T-helper 2 cell treated with Interferon-gamma antibody and Interleukin-4, amounts not matched to agents 5 μg/mL and 100 μg/mL, for 36 hours (primary cell): ENCODE measurements around the gene SLC25A11.

Source experiments
- DNase-seq: peaks from one replicate; pipeline ENCODE4 v3.0.0; 2021; ENCODE audit warnings: low spot score
- H3K27ac Mint-ChIP-seq: one replicate; pipeline ENCODE4 v1.8.0; 2021; ENCODE audit warnings: mild to moderate bottlenecking, mixed read lengths
- H3K27me3 Mint-ChIP-seq: one replicate; pipeline ENCODE4 v1.8.0; 2021; ENCODE audit warnings: low read depth, mixed read lengths
- H3K36me3 Mint-ChIP-seq: one replicate; pipeline ENCODE4 v1.8.0; 2021; ENCODE audit warnings: low read depth, mixed read lengths
- H3K4me1 Mint-ChIP-seq: one replicate; pipeline ENCODE4 v1.8.0; 2021; ENCODE audit warnings: low read depth, mixed read lengths
- H3K4me3 Mint-ChIP-seq: one replicate; pipeline ENCODE4 v1.8.0; 2022; ENCODE audit warnings: mild to moderate bottlenecking, moderate library complexity, mixed read lengths
- H3K9me3 Mint-ChIP-seq: one replicate; pipeline ENCODE4 v1.8.0; 2021; ENCODE audit warnings: mixed read lengths

The SLC25A11 gene

DNA sequence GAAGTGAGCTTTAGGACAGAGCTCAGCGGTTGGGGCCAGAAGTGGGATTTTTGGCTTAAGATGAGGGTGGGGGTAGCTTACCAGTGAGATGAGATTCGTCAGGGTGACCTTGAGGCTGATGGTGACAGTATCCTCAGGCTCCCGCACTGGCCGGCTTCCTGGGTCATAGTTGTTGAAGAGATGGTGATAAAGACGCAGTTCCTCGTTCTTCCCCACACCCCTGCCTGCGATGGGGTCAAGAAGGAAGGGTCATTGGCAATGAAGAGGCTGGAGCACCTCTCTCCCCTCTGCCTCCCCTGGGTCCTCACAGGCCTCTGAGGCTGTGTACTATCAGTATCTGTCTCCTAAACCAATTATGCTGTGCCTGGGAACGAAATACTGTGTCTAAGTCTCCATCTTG lies 37.3 kb downstream of the SLC25A11 start:
- Mint-ChIP-seq H3K27me3 (peaks cover 3% of the 10 kb centered on the region), H3K4me1 (peaks cover 24% of the 10 kb centered on the region), H3K27ac (no peak overlapping the region), H3K9me3 (no peaks in the 10 kb centered on the region), H3K4me3 (no peak overlapping the region), H3K36me3 (no peaks in the 10 kb centered on the region)
- no peak for DNase-seq

- no peak for DNase-seq
- peaks cover 24% of the 10 kb centered on the region for H3K4me1 Mint-ChIP-seq
- no peak overlapping the region for H3K4me3 Mint-ChIP-seq
- H3K27me3 Mint-ChIP-seq: peaks cover 3% of the 10 kb centered on the region
- no peaks in the 10 kb centered on the region for H3K9me3 Mint-ChIP-seq
- H3K27ac Mint-ChIP-seq: no peak overlapping the region
- H3K36me3 Mint-ChIP-seq: peaks cover 2% of the 10 kb centered on the region
Observed at GRCh38 chr17:4901648-4902344, 38.0 kb downstream of the SLC25A11 start.

- Mint-ChIP-seq H3K4me3 (peak overlapping the region; percentile 66), H3K27ac (peak overlapping the region; percentile 65), H3K27me3 (peaks cover 3% of the 10 kb centered on the region), H3K9me3 (no peaks in the 10 kb centered on the region), H3K36me3 (peaks cover 2% of the 10 kb centered on the region), H3K4me1 (peaks cover 24% of the 10 kb centered on the region)
- no peak for DNase-seq
Observed at GRCh38 chr17:4901108-4901647, 38.7 kb downstream of the SLC25A11 start.

- Mint-ChIP-seq H3K9me3 (no peaks in the 10 kb centered on the region), H3K4me1 (peaks cover 24% of the 10 kb centered on the region), H3K4me3 (peak overlapping the region; percentile 87), H3K27me3 (peaks cover 3% of the 10 kb centered on the region), H3K27ac (peak overlapping the region; percentile 65), H3K36me3 (peaks cover 4% of the 10 kb centered on the region)
- peak; percentile 40 for DNase-seq
Observed at GRCh38 chr17:4900231-4901107, 39.4 kb downstream of the SLC25A11 start.

DNA sequence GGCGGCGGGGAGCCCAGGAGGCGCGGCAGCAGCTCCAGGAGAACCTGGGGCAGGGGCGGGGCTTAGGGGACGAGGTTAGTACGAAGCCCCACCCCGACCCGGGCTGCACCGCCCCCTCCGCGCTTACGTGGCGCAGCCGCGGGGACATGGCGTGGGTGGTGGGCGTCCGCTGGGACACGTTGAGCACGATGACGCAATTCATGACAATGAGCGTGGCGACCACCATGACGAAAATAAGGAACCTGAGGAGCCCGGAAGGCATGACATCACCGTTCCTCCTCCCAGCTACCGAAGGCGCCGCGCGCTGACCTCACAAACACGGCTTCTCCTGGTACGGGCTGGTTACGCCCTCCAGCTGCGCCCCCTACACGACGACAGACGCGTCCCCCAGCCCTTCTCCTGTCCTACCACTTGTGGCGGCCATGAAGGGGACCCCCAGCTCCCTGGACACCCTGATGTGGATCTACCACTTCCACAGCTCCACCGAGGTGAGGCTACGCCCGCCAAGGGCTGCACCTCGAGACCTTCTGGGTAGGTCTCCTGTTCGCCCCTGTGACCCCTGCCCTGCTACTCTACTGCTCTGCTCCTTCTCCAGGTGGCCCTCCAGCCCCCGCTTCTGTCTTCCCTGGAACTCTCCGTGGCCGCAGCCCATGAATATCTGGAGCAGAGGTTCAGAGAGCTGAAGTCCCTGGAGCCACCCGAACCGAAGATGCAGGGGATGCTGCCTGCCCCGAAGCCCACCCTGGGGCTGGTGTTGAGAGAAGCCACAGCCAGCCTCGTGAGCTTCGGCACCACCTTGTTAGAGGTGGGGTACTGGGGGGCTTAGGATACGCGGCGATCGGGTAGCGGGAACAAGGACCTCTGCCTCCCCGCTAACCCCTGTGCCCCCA lies 40.3 kb downstream of the SLC25A11 start, which contains the start of gene C17orf107:
TSS of gene C17orf107 (plus strand) at position 196 of the 890 bp plus-strand sequence. CDS start at position 423, 227 bp downstream.
- Mint-ChIP-seq H3K27ac (peak within 1 kb of the TSS; percentile 78), H3K36me3 (peaks cover 12% of the 10 kb centered on the region), H3K4me1 (peaks cover 24% of the 10 kb centered on the region)

GRCh38 chr17:4898927-4899326 lies 40.9 kb downstream of the SLC25A11 start:
- DNase-seq: no peak
- H3K36me3 Mint-ChIP-seq: peaks cover 14% of the 10 kb centered on the region

More for the DNA sequence above, 40.3 kb downstream of the SLC25A11 start, which contains the start of gene C17orf107:
- Mint-ChIP-seq H3K9me3 (no peaks in the 10 kb centered on the region), H3K27me3 (peaks cover 3% of the 10 kb centered on the region), H3K4me3 (peak within 1 kb of the TSS; percentile 87)
- peak; percentile 93 for DNase-seq

GRCh38 chr17:4898351-4898750 lies 41.5 kb downstream of the SLC25A11 start:
- H3K27ac Mint-ChIP-seq: peak overlapping the region; percentile 52
- DNase-seq: no peak
- H3K4me1 Mint-ChIP-seq: peaks cover 21% of the 10 kb centered on the region
- H3K9me3 Mint-ChIP-seq: no peaks in the 10 kb centered on the region
- peaks cover 14% of the 10 kb centered on the region for H3K36me3 Mint-ChIP-seq
- H3K4me3 Mint-ChIP-seq: peak overlapping the region; percentile 69
- H3K27me3 Mint-ChIP-seq: peaks cover 3% of the 10 kb centered on the region

More at GRCh38 chr17:4898927-4899326, 40.9 kb downstream of the SLC25A11 start:
- Mint-ChIP-seq H3K9me3 (no peaks in the 10 kb centered on the region), H3K4me3 (peak overlapping the region; percentile 87), H3K27me3 (peaks cover 3% of the 10 kb centered on the region), H3K27ac (no peak overlapping the region), H3K4me1 (peaks cover 24% of the 10 kb centered on the region)

GRCh38 chr17:4897785-4898184 lies 42.1 kb downstream of the SLC25A11 start:
- Mint-ChIP-seq H3K27me3 (peaks cover 3% of the 10 kb centered on the region), H3K9me3 (no peaks in the 10 kb centered on the region), H3K4me3 (no peak overlapping the region), H3K36me3 (peaks cover 14% of the 10 kb centered on the region), H3K27ac (no peak overlapping the region), H3K4me1 (peaks cover 15% of the 10 kb centered on the region)
- DNase-seq: no peak

GRCh38 chr17:4897198-4897687 lies 42.6 kb downstream of the SLC25A11 start:
- no peaks in the 10 kb centered on the region for H3K9me3 Mint-ChIP-seq
- no peak overlapping the region for H3K4me3 Mint-ChIP-seq
- H3K36me3 Mint-ChIP-seq: peaks cover 16% of the 10 kb centered on the region
- H3K27ac Mint-ChIP-seq: no peak overlapping the region
- no peak for DNase-seq
- H3K27me3 Mint-ChIP-seq: peaks cover 3% of the 10 kb centered on the region
- peaks cover 10% of the 10 kb centered on the region for H3K4me1 Mint-ChIP-seq

DNA sequence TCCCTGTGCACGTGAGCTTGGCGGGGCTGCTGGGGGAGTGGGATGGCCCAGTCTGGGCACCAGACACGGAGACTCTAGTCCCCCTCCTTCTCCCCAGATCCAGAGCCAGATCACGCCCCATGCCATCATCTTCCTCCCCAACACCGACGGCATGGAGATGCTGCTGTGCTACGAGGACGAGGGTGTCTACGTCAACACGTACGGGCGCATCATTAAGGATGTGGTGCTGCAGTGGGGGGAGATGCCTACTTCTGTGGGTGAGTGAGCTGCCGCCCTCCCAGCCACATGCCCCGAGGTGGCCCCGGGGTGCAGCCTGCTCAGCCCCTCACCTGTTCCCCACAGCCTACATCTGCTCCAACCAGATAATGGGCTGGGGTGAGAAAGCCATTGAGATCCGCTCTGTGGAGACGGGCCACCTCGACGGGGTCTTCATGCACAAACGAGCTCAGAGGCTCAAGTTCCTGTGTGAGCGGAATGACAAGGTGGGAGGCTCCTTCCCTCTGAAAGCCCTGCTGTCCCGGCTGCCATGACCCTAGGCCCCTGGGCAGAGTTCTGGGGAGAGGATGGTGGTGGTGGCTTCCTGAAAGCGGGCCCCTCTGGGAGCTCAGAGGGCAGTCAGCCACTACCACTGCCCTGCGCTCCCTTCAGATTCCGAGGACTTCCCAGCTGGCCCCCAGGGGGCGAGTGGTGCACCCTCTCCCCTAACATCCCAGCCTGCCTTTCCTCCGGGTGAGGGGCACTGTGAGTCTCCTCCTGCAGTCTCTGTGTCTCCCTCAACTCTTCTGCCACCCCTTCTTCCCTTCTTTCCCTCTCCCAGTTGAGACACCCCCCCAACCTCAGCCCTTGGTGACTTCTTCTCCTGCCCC lies 43.3 kb downstream of the SLC25A11 start:
- peaks cover 9% of the 10 kb centered on the region for H3K4me1 Mint-ChIP-seq
- no peak overlapping the region for H3K27ac Mint-ChIP-seq
- H3K9me3 Mint-ChIP-seq: no peaks in the 10 kb centered on the region
- DNase-seq: no peak
- H3K4me3 Mint-ChIP-seq: no peak overlapping the region
- H3K27me3 Mint-ChIP-seq: peaks cover 3% of the 10 kb centered on the region
- peaks cover 16% of the 10 kb centered on the region for H3K36me3 Mint-ChIP-seq

GRCh38 chr17:4895657-4896331 lies 44.1 kb downstream of the SLC25A11 start:
- peaks cover 16% of the 10 kb centered on the region for H3K36me3 Mint-ChIP-seq

DNA sequence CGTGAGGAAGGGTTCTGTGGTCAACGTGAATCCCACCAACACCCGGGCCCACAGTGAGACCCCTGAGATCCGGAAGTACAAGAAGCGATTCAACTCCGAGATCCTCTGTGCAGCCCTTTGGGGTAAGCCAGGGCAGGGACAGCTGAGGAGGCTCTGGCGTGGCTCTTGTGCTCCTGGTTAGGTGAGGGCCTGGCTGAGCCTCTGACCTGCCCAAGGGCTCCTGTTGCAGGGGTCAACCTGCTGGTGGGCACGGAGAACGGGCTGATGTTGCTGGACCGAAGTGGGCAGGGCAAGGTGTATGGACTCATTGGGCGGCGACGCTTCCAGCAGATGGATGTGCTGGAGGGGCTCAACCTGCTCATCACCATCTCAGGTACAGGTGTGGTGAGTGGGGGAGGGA lies 44.7 kb downstream of the SLC25A11 start:
- Mint-ChIP-seq H3K4me3 (no peak overlapping the region), H3K4me1 (peaks cover 6% of the 10 kb centered on the region), H3K36me3 (peaks cover 23% of the 10 kb centered on the region), H3K27ac (no peak overlapping the region), H3K9me3 (no peaks in the 10 kb centered on the region), H3K27me3 (peaks cover 3% of the 10 kb centered on the region)
- no peak for DNase-seq

More at GRCh38 chr17:4895657-4896331, 44.1 kb downstream of the SLC25A11 start:
- no peak overlapping the region for H3K27ac Mint-ChIP-seq
- no peak overlapping the region for H3K4me3 Mint-ChIP-seq
- no peak for DNase-seq
- no peaks in the 10 kb centered on the region for H3K9me3 Mint-ChIP-seq
- H3K4me1 Mint-ChIP-seq: peaks cover 8% of the 10 kb centered on the region
- peaks cover 3% of the 10 kb centered on the region for H3K27me3 Mint-ChIP-seq
